ENCODE measurements around the gene ARMH3. TPM values are rescaled to one million over a fixed set of nuclear protein-coding genes. Genes with fewer than 3 reads are reported as not detected.

The ARMH3 gene
- total RNA-seq, 1 experiment from 2014 or later = 12.8 TPM

DNA sequence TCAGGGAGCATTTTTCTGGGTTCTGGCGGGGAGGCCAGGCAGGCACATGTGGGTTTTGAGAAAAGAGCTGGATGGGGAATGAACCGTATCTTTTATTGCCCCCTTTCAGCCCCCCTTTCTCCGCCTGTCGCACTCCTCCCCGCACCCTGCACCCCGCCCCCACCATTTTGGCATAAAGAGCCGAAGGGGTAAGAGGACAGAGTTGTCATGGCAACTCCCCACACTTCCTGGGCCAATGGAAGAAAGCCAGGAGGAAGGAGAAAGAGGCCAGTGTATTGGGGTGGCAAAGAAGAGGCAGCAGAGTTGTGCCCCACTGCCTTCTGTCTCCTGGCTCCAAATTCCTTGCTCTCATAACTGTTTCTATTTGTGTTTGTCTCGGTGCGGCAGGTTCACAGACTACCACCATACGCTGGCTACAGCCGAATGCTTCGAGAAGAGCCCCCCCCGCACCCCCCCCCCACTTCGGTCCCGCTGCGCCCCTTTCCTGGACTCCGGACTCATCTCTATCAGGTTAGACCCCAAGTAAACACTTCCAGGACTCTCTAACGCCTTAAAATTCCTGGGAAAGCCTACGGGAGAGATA lies 215.8 kb downstream of the ARMH3 start:
- Histone ChIP-seq H2AFZ (no peak overlapping the region), H3K79me2 (ENCODE audit: low read depth) (no peaks in the 10 kb centered on the region), H3K27me3 (ENCODE audit: insufficient read depth, low read depth) (no peaks in the 10 kb centered on the region), H3K36me3 (ENCODE audit: low read depth) (no peaks in the 10 kb centered on the region), H3F3A (ENCODE audit: insufficient read depth, low read depth) (no peaks in the 10 kb centered on the region), H3K4me1 (replicated peaks; ENCODE audit: insufficient read depth) (no peaks in the 10 kb centered on the region), H3K9me2 (ENCODE audit: insufficient read depth) (no peaks in the 10 kb centered on the region), H3K4me3 (no peak overlapping the region), H4K20me1 (ENCODE audit: insufficient read depth) (no peaks in the 10 kb centered on the region), H3K4me2 (peak overlapping the region; percentile 28), H3K9me3 (ENCODE audit: insufficient read depth, low read depth) (no peaks in the 10 kb centered on the region), H3K27ac (no peak overlapping the region)
- no TSS peak for BruUV-seq (replicated peaks)
- POLR2A ChIA-PET (ENCODE audit: unreplicated experiment) = no interaction called here
- CTCF ChIA-PET = interaction anchor here (0.6 to 3.0 kb wide), 10 partner anchors 9 to 671 kb away, joined by 3 to 14 read pairs (median 6); no protein-coding TSS in a partner anchor
- no peak for TF ChIP-seq EZH2 (IDR thresholded peaks at IDR 0.05; ENCODE audit: low read depth)
- TF ChIP-seq CTCF (conservative IDR thresholded peaks at IDR 0.05) = no peak
- intact Hi-C loops (cut with micrococcal nuclease; ENCODE audit: unreplicated experiment) = loop anchor here (1.0 kb wide), 2 partner anchors 169 to 233 kb away; no protein-coding TSS in a partner anchor
- no peak for DNase-seq

DNA sequence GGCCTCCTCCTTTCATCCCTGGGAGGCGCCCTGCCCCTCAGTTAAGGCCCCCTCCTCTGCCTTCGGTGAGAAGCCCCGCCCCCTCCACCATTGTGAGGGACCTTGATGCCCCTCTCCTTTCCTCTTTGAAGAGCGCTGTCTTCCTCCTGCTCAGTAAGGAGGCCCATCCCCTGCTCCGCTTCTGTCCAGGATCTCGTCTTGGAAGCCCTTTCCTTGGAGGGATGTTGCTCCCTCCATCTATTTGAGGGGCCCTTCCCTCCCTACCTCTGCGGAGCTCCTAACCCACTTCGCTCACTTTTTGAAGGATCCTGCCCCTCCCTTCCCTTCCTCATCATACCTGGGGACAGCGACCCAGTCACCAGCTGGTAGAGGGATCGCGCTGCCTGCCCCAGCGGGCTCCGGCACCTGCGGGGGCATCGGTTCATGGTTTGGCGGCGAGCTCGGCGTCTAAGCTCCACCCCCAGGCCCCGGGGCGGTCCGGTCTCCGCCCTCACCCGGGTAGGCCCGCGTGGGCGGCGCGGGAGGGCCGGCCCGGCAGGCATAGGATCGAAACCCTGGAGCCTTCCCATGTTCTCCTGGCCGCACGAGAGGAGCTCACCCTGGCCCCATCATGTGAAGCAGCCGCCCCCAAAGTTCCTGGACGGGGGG lies 216.4 kb downstream of the ARMH3 start:
- ChIA-PET CTCF (interaction anchor here (0.6 to 3.0 kb wide), 9 partner anchors 9 to 521 kb away, joined by 3 to 19 read pairs (median 6); no protein-coding TSS in a partner anchor), POLR2A (ENCODE audit: unreplicated experiment) (interaction anchor here (0.5 kb wide), 1 partner anchor 21 kb away, joined by 5 read pairs; the partner anchor contains the start of gene OGA)
- no peaks in the 10 kb centered on the region for H3K79me2 ChIP-seq (ENCODE audit: low read depth)
- no peaks in the 10 kb centered on the region for H3K4me1 ChIP-seq (replicated peaks; ENCODE audit: insufficient read depth)
- H3K27ac ChIP-seq = no peak overlapping the region
- no peak overlapping the region for H3K4me3 ChIP-seq
- H3K9me2 ChIP-seq (ENCODE audit: insufficient read depth) = no peaks in the 10 kb centered on the region
- peak in 1 of 2 experiments; percentile 44 for DNase-seq
- intact Hi-C loops (cut with micrococcal nuclease; ENCODE audit: unreplicated experiment) = loop anchor here (1.0 kb wide), 2 partner anchors 170 to 234 kb away; no protein-coding TSS in a partner anchor
- TF ChIP-seq CTCF (conservative IDR thresholded peaks at IDR 0.05) = no peak
- no peak for TF ChIP-seq EZH2 (IDR thresholded peaks at IDR 0.05; ENCODE audit: low read depth)
- no TSS peak for BruUV-seq (replicated peaks)
- H3K9me3 ChIP-seq (ENCODE audit: insufficient read depth, low read depth) = no peaks in the 10 kb centered on the region
- H3F3A ChIP-seq (ENCODE audit: insufficient read depth, low read depth) = no peaks in the 10 kb centered on the region
- H3K27me3 ChIP-seq (ENCODE audit: insufficient read depth, low read depth) = no peaks in the 10 kb centered on the region
- H2AFZ ChIP-seq = no peak overlapping the region
- H4K20me1 ChIP-seq (ENCODE audit: insufficient read depth) = no peaks in the 10 kb centered on the region
- H3K36me3 ChIP-seq (ENCODE audit: low read depth) = no peaks in the 10 kb centered on the region
- 0 out of 2 replicates have a peak overlapping the region, but pooled peaks have one; percentile 28 for H3K4me2 ChIP-seq

GRCh38 chr10:101839002-101839401 lies 217.0 kb downstream of the ARMH3 start:
- no peaks in the 10 kb centered on the region for H3K9me2 ChIP-seq (ENCODE audit: insufficient read depth)
- H3K36me3 ChIP-seq (ENCODE audit: low read depth) = no peaks in the 10 kb centered on the region
- no peaks in the 10 kb centered on the region for H3K4me1 ChIP-seq (replicated peaks; ENCODE audit: insufficient read depth)
- no peaks in the 10 kb centered on the region for H3K9me3 ChIP-seq (ENCODE audit: insufficient read depth, low read depth)
- H3K4me3 ChIP-seq = no peak overlapping the region
- DNase-seq = no peak
- no peak overlapping the region for H2AFZ ChIP-seq
- no peak overlapping the region for H3K4me2 ChIP-seq
- POLR2A ChIA-PET (ENCODE audit: unreplicated experiment) = interaction anchor here (0.5 kb wide), 1 partner anchor 21 kb away, joined by 5 read pairs; the partner anchor contains the start of gene OGA
- TF ChIP-seq EZH2 (IDR thresholded peaks at IDR 0.05; ENCODE audit: low read depth) (no peak), CTCF (conservative IDR thresholded peaks at IDR 0.05) (no peak)
- CTCF ChIA-PET = interaction anchor here (0.6 to 3.0 kb wide), 6 partner anchors 12 to 1388 kb away, joined by 3 to 19 read pairs (median 4); no protein-coding TSS in a partner anchor
- H4K20me1 ChIP-seq (ENCODE audit: insufficient read depth) = no peaks in the 10 kb centered on the region
- H3F3A ChIP-seq (ENCODE audit: insufficient read depth, low read depth) = no peaks in the 10 kb centered on the region
- no TSS peak for BruUV-seq (replicated peaks)
- no peaks in the 10 kb centered on the region for H3K27me3 ChIP-seq (ENCODE audit: insufficient read depth, low read depth)
- no peaks in the 10 kb centered on the region for H3K79me2 ChIP-seq (ENCODE audit: low read depth)
- H3K27ac ChIP-seq = no peak overlapping the region
- intact Hi-C loops (cut with micrococcal nuclease; ENCODE audit: unreplicated experiment) = no loop called here

Measured in PC-9 (cell line).